Fibroblast of pulmonary artery (primary cell): ENCODE results near the gene IZUMO1R.
"Not testable (repeated sequence)": the region's sequence is repeated elsewhere in the genome, so short reads cannot be mapped to it uniquely, and the experiment has no call there.

Experiments used
- DNase-seq: peaks from one replicate; pipeline ENCODE4 v3.0.0-alpha.2; 2010; ENCODE audit warnings: low read depth
- H3K4me3 ChIP-seq: replicated peaks from 2 replicates; pipeline ENCODE4 v1.5.1; 2011; ENCODE audit warnings: low read depth, mild to moderate bottlenecking, control low read depth, low read length, moderate library complexity
- TF ChIP-seq, protein P1 (sequence below): IDR thresholded peaks from 2 replicates; pipeline ENCODE4 v1.5.1; 2011; ENCODE audit warnings: mild to moderate bottlenecking, control low read depth, low read length, inconsistent platforms; ENCODE audit errors: missing control alignments

Gene IZUMO1R

DNA sequence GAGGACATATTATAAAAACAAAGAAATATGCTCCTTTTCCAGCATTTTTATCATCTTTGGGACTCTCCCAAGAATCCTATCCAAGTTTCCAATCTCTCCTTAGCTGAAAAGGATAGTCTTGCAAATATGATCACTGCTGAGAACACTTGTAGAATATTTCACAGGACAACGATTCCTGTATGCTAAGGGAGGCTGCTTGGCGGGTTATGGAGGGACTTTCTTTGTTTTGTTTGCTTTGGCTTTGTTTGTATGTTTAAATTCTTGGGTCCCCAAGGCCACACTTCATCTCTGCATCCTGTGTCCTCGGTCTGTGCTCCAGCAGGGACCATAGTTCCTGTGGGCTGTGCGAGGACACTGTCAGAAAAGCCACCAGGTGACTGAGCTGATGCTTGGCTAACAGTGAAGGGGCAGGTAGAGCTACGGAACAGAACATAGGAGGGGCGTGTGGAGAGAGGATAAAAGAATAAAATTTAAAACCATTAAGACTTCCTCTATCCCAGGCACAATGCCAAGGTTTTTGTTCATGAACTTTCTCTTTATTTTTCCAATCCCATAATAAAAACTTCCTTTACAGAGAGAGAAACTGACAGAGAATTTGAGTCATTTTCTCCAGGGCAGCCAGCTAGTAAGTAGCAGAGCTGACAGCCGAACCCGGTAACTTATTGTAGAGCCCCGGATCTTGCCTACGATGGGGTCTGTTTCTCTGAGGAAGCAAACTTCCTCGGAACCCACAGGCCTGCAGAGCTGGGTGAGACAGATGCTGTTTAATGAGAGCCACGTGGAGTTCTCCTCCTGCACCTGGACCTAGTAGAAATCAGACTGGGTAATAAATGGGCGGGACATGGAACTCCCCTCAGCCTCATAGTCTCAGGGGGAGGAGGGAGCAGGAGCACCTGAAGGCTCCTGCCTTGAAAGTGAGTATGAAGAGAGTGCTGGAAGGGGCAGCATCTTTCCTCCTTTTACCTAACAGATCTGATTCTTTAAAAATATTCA lies at the start of gene IZUMO1R:
IZUMO1R (plus strand) TSS at position 615 of the 993 bp plus-strand sequence. CDS start 1,057 bp downstream, outside the sequence.
- no peak for DNase-seq
- no peak within 1 kb of the TSS for H3K4me3 ChIP-seq
- TF ChIP-seq, protein P1, sequence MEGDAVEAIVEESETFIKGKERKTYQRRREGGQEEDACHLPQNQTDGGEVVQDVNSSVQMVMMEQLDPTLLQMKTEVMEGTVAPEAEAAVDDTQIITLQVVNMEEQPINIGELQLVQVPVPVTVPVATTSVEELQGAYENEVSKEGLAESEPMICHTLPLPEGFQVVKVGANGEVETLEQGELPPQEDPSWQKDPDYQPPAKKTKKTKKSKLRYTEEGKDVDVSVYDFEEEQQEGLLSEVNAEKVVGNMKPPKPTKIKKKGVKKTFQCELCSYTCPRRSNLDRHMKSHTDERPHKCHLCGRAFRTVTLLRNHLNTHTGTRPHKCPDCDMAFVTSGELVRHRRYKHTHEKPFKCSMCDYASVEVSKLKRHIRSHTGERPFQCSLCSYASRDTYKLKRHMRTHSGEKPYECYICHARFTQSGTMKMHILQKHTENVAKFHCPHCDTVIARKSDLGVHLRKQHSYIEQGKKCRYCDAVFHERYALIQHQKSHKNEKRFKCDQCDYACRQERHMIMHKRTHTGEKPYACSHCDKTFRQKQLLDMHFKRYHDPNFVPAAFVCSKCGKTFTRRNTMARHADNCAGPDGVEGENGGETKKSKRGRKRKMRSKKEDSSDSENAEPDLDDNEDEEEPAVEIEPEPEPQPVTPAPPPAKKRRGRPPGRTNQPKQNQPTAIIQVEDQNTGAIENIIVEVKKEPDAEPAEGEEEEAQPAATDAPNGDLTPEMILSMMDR = no peak

DNA sequence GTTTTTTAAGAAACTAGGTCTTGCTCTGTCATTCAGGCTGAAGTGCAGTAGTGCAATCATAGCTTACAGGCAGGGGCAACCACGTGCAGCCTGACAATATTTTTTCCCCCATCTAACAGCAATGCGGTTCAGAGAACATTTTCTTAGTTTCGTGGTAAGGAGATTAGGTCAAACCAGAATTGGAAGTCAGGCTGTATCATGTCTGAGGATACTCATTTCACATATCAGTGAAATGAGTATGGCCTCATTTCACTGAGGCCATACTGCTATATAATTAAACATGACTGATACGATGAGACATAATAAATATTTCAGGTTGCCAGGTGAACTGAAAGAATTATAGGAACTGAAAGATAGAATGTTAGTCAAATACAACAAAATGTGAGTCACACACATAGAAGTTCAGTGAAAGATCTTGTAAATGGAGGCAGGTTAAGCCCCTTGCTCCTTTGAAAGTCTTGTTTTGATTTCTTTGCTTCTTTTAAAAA lies 32.5 kb upstream of the IZUMO1R start:
- no peak for DNase-seq
- TF ChIP-seq, protein P1 = no peak
- no peak overlapping the region for H3K4me3 ChIP-seq

DNA sequence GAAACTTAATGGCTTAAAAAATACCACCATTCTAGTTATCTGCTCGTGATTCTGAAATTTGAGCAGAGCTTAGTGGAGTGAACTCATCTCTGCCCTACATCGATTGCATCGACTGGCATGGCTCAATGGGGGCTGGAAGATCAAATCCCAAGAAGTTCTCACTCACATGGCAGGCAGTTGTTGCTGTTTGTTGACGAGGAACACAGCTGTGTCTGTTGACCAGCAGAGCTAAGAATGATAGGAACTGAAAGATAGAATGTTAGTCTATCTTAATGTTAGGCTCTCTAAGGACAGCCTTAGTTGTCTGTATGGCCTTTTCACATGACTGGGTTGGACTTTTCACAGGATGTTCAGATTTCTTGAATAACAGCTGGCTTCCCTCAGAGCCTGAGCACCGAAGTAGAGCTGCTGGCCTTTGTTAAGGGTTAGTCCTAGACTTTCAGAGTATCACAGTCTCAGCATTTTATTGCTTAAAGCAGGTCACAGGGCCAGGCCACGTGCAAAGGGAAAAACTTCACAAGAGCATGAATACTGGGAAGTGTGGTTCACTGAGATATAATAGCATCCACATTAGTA lies 31.6 kb upstream of the IZUMO1R start:
- TF ChIP-seq, protein P1 = no peak
- no peak for DNase-seq
- H3K4me3 ChIP-seq = no peak overlapping the region

DNA sequence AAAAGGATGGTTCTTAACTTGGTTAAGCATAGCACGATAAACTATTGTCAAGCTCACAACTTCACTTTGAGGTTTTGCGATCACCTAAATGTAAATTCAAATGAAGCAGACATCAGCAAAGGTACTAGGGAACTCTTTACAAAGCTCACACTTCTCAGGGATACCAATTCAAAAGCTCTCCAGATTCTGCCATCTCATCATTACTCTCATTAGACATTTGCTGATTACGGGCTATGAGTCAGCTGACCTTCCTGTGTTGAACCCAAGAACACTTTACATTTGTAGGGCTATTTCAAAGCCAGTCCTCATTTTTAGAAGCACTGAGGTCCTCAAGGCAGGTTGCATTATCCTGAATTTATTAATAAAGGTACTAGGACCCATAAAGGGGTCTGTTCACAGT lies 28.4 kb upstream of the IZUMO1R start:
- TF ChIP-seq, protein P1 = no peak
- H3K4me3 ChIP-seq = no peak overlapping the region

DNA sequence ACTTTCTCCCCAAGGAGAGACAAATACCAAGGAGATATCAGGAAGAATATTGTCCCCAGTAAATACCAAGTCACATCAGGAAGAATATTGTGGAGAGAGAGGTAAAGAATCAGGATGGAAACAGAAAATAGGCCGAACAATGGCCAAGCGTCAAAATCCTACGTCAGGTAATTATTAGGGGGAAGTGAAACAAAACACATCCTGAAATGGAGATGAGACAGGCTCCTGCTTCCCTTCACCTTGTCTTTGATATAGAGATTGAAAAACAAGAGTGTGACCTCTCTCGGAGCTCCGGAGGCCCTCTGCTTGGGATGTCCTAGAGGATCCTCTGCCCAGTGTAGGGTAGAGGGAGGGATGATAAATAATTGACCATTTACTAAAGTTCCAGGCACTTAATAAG lies 27.4 kb upstream of the IZUMO1R start:
- TF ChIP-seq, protein P1 = no peak

More for the DNA sequence above, 28.4 kb upstream of the IZUMO1R start:
- DNase-seq = no peak

DNA sequence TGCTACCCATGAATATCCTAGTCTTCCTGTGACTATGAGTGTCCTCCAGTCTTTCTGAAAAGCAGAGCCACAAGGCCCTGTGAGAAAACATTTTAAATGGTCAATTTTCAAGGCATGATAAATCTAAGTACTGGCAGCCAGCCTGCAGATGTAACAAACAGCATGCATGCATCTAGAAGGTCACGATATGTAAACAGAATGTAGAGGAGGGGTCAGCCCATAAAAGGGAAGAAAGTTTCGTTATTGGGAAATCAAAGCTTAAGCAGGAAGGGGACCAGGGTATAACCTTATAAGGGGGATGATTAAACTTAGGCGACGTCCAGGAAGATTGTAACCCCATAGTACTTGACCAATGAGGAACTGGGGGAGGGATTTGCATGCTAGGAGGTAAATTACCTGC lies 26.2 kb upstream of the IZUMO1R start:
- DNase-seq, H3K4me3 ChIP-seq: not testable (repeated sequence)

More for the DNA sequence above, 27.4 kb upstream of the IZUMO1R start:
- H3K4me3 ChIP-seq = no peak overlapping the region
- DNase-seq = no peak

DNA sequence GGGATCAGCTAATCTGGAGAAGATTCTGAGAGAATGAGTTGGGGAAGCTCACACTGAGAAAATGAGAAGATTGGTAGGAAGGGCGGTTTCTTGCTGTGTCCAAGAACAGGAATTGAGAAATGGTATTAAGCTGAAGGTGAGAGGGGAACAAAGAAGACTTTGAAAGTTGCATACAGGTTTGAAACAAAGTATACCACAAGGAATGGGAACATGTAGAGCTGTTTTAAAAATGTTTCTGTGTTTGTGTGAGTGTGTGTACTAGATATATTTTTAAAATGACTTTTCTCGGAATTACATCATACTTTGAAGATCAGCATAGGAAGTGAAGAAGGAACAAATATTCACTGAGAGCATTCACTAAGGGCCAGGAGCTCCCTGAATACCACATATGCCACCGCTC lies 24.4 kb upstream of the IZUMO1R start:
- DNase-seq = no peak
- TF ChIP-seq, protein P1 = no peak
- H3K4me3 ChIP-seq = no peak overlapping the region
